Measurements from ENCODE around the gene NCEH1.
"Not testable (repeated sequence)": the region's sequence is repeated elsewhere in the genome, so short reads cannot be mapped to it uniquely, and the experiment has no call there.

Gene NCEH1

DNA sequence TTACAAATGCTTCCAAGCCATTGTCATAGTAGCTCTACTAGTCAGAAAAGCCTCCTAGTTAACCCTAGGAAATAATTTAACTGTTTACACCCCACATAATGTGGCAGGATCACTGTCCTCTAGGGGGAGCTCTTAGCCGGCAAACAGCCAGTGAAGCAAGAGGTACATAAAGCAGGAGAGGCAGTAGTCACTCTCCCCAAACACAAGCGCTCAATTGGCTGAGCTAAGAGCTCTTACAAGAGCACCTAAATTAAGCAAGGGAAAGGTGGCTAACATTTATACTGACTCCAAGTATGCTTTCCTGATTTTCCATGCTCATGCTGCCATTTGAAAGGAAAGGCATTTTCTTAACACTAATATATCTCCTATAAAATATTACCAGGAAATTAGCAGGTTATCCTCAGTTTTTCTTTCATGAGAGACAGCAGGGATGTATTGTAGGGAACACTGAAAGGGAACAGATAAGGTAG, 37.6 kb downstream of the NCEH1 start:
- peak; percentile 81 for DNase-seq

DNA sequence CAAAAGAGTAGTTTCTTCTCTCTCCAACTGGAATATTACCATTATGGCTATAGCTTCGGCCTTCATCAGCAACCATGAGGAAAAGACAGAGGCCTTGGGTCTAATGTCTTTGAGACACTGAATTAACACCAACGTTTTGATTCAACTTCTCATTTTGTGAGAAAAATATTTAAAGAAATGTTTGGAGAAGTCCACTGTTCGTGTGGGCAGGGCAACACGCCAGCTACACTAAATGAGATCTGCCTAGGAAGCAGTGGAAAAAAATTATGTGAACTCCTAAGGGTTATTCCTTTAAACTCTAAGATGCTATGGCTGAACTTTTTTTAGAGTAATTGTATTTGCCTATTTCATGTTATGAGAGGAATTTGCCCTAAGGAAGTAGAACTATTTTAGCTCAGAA, 41.8 kb downstream of the NCEH1 start:
- no peak for DNase-seq

DNA sequence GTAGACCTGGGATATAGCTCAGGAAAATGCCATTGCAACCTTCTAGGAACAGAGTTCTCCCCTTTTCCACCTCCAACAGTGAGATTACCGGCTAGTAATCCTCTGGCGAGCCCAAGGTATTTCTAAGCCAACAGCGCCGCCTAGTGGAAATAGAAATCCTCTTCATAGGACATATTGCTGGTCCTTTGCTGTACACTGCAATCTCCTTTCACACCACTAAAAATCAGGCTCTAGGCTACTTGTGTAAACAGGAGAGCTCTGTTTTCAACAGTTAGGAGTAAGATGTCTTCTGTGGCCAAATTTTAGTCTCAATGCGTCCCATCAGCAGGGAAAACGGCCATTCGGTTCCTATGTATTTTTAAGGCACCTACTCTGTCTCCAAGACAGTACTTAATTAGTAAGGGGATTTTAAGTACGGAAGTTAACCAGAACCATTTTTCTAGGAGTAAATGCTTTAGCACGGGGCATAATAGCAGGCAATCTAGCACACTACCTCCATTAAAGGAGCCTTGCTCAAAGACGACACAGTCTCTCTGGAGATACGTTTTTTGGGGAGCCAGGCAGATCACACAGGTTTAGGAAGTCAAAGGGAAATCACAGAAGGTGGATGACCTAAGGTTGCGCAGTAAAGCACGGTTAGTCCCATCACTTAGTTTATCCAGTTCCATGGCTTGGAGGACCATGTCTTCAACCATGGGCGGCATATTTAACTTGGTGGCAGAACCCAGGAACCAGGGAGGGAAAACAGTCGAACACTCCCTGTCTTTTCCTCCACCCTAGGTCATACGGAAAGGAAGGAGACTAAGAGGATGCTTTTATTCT, 43.8 kb downstream of the NCEH1 start:
- DNase-seq: peak; percentile 90

GRCh38 chr3:172666181-172666872, 44.5 kb downstream of the NCEH1 start:
- DNase-seq: no peak

DNA sequence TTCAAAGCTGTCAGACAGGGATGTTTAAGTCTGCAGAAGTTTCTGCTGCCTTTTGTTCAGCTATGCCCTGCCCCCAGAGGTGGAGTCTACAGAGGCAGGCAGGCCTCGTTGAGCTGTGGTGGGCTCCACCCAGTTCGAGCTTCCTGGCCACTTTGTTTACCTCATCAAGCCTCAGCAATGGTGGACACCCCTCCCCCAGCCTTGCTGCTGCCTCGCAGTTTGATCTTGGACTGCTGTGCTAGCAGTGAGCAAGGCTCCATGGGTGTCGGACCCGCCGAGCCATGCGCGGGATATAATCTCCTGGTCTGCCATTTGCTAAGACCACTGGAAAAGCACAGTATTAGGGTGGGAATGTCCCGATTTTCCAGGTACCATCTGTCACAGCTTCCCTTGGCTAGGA, 45.4 kb downstream of the NCEH1 start:
- DNase-seq: not testable (repeated sequence)

- not testable (repeated sequence) for DNase-seq
Observed at GRCh38 chr3:172660421-172660820, 50.4 kb downstream of the NCEH1 start.

DNA sequence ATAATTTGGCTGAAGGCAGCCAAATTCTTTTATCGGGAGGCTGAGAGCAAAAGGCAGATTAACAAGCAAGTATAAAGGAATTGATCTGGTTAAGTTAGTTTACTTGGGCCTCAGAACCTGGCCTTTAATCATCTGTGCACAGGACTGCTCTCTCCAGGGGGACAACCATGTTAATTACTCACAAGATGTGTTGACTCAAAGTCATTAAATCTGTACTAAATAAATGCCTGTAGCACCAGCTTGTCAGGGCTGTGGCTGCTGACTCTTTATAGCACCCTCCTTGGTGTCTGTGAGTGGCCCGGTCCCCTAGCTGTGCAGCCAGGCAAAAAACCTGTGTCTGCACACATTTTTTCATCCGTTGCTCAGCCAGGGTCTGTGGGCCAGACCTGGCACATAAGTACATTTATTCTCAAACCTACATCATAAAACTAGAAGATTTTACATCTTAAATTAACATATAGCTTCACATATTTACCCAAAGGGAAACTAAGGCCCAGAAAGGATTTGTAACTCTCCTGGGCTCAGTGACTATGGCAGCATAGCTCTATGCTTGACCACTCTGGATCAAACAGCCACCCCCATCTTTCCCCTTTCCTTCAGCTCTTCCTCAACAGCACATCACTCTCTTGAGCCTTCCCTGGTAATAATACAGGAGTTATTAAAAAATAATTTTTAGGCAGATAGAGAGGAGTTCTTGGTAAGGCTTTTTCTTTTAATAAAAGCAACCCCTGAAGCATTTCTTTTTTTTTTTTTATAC, 51.4 kb downstream of the NCEH1 start:
- DNase-seq: peak; percentile 96

GRCh38 chr3:172658344-172659245, 52.3 kb downstream of the NCEH1 start:
- peak; percentile 98 for DNase-seq

- no peak for DNase-seq
Observed at GRCh38 chr3:172656602-172657001, 54.3 kb downstream of the NCEH1 start.

DNA sequence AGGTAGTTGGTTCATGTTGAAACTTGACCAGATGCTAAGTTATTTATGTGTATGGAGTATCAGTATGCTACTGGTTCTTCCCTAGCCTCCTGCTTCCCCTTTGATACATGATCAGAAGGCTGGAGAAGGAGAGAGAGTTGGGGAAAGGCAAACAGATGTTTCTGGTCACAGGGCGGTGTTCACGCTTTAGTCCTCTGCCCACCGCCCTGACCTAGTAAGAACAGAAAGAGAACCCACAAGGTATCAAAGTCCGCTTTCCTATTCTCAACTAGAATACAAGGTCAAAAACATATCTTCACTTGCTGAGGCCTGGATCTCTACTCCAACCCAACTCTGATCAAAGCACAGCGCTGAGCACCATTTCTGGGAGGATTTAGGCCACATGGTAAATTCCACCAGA, 55.5 kb downstream of the NCEH1 start:
- no peak for DNase-seq

DNA sequence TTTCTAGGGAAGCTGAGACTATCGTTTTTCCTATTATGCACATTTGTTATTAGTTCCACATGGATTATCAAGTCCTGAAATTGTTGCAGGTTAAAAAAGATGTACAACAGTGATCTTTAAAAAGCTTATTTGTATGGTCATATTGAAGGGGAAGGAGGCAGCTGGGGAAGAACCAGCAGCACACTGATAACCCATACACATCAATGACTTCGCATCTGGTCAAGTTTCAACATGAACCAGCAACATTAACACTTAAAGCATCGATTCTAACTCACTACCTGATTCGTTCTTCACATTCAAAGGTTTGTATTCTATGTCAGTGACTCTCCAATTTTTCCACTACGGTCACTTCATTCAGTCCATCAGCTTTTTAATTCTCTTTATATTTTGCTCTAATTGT, 56.4 kb downstream of the NCEH1 start:
- DNase-seq: no peak

- DNase-seq: no peak
Observed at GRCh38 chr3:172653004-172653572, 57.8 kb downstream of the NCEH1 start.

- no peak for DNase-seq
Observed at GRCh38 chr3:172651936-172652625, 58.8 kb downstream of the NCEH1 start.

DNA sequence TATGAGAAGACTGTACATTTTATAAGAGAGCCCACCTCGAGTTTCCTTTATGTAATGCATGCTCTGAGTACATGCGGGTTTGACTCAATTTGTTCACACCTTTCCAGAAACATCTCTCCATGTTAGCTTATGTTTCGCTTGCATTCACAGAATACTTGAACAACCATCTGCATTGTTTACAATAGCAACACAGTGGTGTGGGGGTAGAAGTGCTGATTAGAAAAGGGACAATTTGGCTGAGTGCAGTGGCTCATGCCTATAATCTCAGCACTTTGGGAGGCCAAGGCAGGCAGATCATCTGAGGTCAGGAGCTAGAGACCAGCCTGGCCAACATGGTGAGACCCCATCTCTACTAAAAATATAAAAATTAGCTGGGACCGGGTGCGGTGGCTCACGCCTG, 60.9 kb downstream of the NCEH1 start:
- DNase-seq: no peak

GRCh38 chr3:172648747-172649146, 62.1 kb downstream of the NCEH1 start:
- no peak for DNase-seq

- DNase-seq: peak; percentile 16
Observed at GRCh38 chr3:172647823-172648222, 63.0 kb downstream of the NCEH1 start.

- DNase-seq: no peak
Observed at GRCh38 chr3:172647080-172647479, 63.8 kb downstream of the NCEH1 start.

DNA sequence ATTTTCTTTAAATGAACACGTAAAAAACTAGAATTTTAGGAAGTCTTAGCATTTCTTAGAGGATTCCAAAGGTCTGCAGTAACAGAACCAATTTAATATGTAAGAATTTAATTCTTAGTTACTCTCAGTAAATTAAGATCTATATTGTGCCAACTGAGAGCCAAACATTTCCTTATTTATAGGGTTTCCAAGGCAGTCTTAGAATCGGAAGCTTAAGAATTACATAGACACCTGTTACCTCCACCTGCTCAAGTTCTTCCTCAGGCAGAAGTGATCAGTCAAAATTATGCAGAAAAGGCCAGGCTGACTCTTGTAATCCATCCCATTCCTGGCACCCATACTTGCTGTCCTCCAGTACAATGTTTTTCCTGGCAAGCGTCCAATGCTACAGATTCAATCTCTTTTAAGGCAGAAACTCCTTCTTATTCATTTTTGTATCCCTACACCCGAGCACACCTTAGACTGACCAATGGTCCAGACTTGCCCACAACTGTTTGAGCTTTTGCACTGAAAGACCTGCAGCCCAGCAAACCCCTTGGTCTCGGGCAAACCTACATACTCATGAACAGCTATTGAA, 64.3 kb downstream of the NCEH1 start:
- DNase-seq: peak; percentile 20

GRCh38 chr3:172644258-172644657, 66.6 kb downstream of the NCEH1 start:
- DNase-seq: no peak

DNA sequence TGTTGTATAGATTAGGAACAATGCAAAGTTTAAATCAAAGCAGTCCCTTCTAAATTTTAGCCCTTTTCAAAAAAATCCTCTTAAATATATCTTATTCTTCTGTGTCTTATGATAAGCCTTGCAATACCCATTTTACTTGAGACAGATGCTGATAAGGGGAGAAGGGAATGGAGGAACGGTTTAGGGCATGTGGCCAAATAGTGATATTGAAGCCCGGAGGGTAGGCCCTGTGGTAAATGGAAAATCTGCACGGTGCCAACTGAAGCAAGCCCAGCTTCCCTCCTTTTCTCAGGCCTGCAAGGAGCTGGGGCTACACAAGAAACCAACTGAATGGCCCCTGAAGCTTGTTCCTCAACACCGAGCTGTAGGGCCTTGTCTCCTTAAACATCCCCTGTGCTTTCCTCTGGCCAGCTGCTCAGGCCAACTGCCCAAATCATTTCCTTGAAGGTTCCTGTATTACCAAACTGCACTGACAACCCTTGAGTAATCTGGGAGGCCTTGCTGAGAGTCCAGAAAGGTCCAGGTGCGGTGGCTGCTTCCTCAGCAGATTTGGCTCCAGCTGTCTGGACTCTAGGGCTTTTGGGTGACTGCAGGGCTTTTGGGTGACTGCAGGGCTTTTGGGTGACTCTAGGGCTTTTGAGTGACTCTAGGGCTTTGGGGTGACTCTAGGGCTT, 67.2 kb downstream of the NCEH1 start:
- DNase-seq: no peak

All from kidney glomerular epithelial cell (primary cell).